Activated CD8-positive, alpha-beta T cell treated with anti-CD3 and anti-CD28 coated beads for 36 hours (primary cell): Measurements from ENCODE around the gene APIP. TPM values are rescaled to one million over a fixed set of nuclear protein-coding genes. Genes with fewer than 3 reads are reported as not detected.

ENCODE experiments used
- ATAC-seq: fragments of 200-7000 bp; cut with Tn5 transposase; one replicate; pipeline ENCODE4 v1.10.0; 2021; ENCODE audit warnings: mild to moderate bottlenecking, moderate library complexity
- CTCF ChIA-PET: fragments of 350-600 bp; sonication (Branson Sonifier 250); formaldehyde crosslinking; loops from one replicate; lab custom pipeline; 2021; ENCODE audit warnings: antibody characterized with exemption; lab: Charles Lee
- POLR2A ChIA-PET: fragments of 350-600 bp; sonication (Branson Sonifier 250); formaldehyde crosslinking; loops from one replicate; lab custom pipeline; 2021; ENCODE audit warnings: antibody characterized with exemption; lab: Charles Lee
- DNase-seq: peaks from one replicate; pipeline ENCODE4 v3.0.0-alpha.2; 2020
- H3K27ac Mint-ChIP-seq: one replicate; pipeline ENCODE4 v1.8.0; 2021; ENCODE audit warnings: mild to moderate bottlenecking, mixed read lengths
- H3K27me3 Mint-ChIP-seq: one replicate; pipeline ENCODE4 v1.8.0; 2021; ENCODE audit warnings: mixed read lengths
- H3K36me3 Mint-ChIP-seq: one replicate; pipeline ENCODE4 v1.8.0; 2021; ENCODE audit warnings: low read depth, mixed read lengths
- H3K4me1 Mint-ChIP-seq: one replicate; pipeline ENCODE4 v1.8.0; 2021; ENCODE audit warnings: low read depth, mixed read lengths
- H3K4me3 Mint-ChIP-seq: one replicate; pipeline ENCODE4 v1.8.0; 2021; ENCODE audit warnings: mild to moderate bottlenecking, moderate library complexity, mixed read lengths
- H3K9me3 Mint-ChIP-seq: one replicate; pipeline ENCODE4 v1.8.0; 2021; ENCODE audit warnings: mixed read lengths
- CTCF ChIP-seq: fragments of 200-600 bp; IDR thresholded peaks from one replicate; pipeline ENCODE4 v1.8.0; 2022; ENCODE audit warnings: antibody characterized with exemption, mild to moderate bottlenecking
- intact Hi-C: fragments of 100-400 bp; cut with micrococcal nuclease; formaldehyde crosslinking; loops from one replicate; pipeline ENCODE4 v1.10.0; 2022
- total RNA-seq, 2 experiments: library from RNA; stranded (reverse); gene quantifications; one replicate each; pipeline ENCODE4 v1.2.3, GENCODE V29; 2021

The APIP gene
- total RNA-seq, 2 experiments from 2014 or later: 34.4 to 39.0 TPM

- DNase-seq (no peak), ATAC-seq (no peak)
- Mint-ChIP-seq H3K9me3 (no peaks in the 10 kb centered on the region), H3K27ac (no peak overlapping the region), H3K36me3 (no peaks in the 10 kb centered on the region), H3K4me1 (peaks cover 18% of the 10 kb centered on the region), H3K4me3 (no peak overlapping the region), H3K27me3 (no peaks in the 10 kb centered on the region)
- ChIA-PET POLR2A (interaction anchor here (0.7 kb wide), 1 partner anchor 239 kb away, joined by 3 read pairs; no protein-coding TSS in a partner anchor), CTCF (interaction anchor here (2.5 to 9.2 kb wide), 3 partner anchors 14 to 464 kb away, joined by 6 to 144 read pairs (median 21); no protein-coding TSS in a partner anchor)
- no peak for TF ChIP-seq CTCF
- intact Hi-C loops: loop anchor here (5.0 kb wide), 1 partner anchor 214 kb away; no protein-coding TSS in a partner anchor
These were observed 12.2 kb upstream of the APIP start for GRCh38 chr11:34928268-34928959.

- peaks cover 18% of the 10 kb centered on the region for H3K4me1 Mint-ChIP-seq
- DNase-seq (no peak), ATAC-seq (no peak)
- no peak overlapping the region for H3K27ac Mint-ChIP-seq
- H3K9me3 Mint-ChIP-seq: no peaks in the 10 kb centered on the region
- CTCF ChIA-PET: interaction anchor here (0.6 to 9.2 kb wide), 45 partner anchors 8 to 561 kb away, joined by 3 to 144 read pairs (median 4); partner anchors contain the start of genes APIP and PDHX
- H3K27me3 Mint-ChIP-seq: no peaks in the 10 kb centered on the region
- H3K4me3 Mint-ChIP-seq: no peak overlapping the region
- POLR2A ChIA-PET: interaction anchor here (0.6 to 1.0 kb wide), 2 partner anchors 15 to 219 kb away, joined by 3 read pairs; no protein-coding TSS in a partner anchor
- TF ChIP-seq CTCF: no peak
- intact Hi-C loops: loop anchor here (1.0 to 5.0 kb wide), 2 partner anchors 216 to 466 kb away; no protein-coding TSS in a partner anchor
- H3K36me3 Mint-ChIP-seq: no peaks in the 10 kb centered on the region
These were observed 10.6 kb upstream of the APIP start for GRCh38 chr11:34926831-34927132.

- intact Hi-C loops: loop anchor here (1.0 to 5.0 kb wide), 2 partner anchors 216 to 466 kb away; no protein-coding TSS in a partner anchor
- Mint-ChIP-seq H3K27ac (no peak overlapping the region), H3K27me3 (no peaks in the 10 kb centered on the region), H3K36me3 (no peaks in the 10 kb centered on the region), H3K4me3 (no peak overlapping the region), H3K9me3 (no peaks in the 10 kb centered on the region), H3K4me1 (peaks cover 18% of the 10 kb centered on the region)
- ChIA-PET POLR2A (interaction anchor here (0.6 kb wide), 1 partner anchor 15 kb away, joined by 3 read pairs; no protein-coding TSS in a partner anchor), CTCF (interaction anchor here (0.6 to 9.2 kb wide), 49 partner anchors 7 to 561 kb away, joined by 3 to 144 read pairs (median 4); partner anchors contain the start of genes APIP and PDHX)
- ATAC-seq (peak; percentile 69), DNase-seq (no peak)
- peak; percentile 84 for TF ChIP-seq CTCF
These were observed 10.1 kb upstream of the APIP start for GRCh38 chr11:34926101-34926830.

- no peak for DNase-seq
- TF ChIP-seq CTCF: no peak
These were observed 8.5 kb upstream of the APIP start for GRCh38 chr11:34924714-34925113.

More at GRCh38 chr11:34924714-34925113, 8.5 kb upstream of the APIP start:
- Mint-ChIP-seq H3K36me3 (no peaks in the 10 kb centered on the region), H3K4me1 (peaks cover 18% of the 10 kb centered on the region), H3K4me3 (no peak overlapping the region), H3K9me3 (no peaks in the 10 kb centered on the region), H3K27ac (no peak overlapping the region), H3K27me3 (no peaks in the 10 kb centered on the region)
- no peak for ATAC-seq
- POLR2A ChIA-PET: interaction anchor here (1.0 kb wide), 1 partner anchor 9 kb away, joined by 3 read pairs; no protein-coding TSS in a partner anchor
- CTCF ChIA-PET: interaction anchor here (0.8 to 9.2 kb wide), 22 partner anchors 9 to 563 kb away, joined by 3 to 144 read pairs (median 4); no protein-coding TSS in a partner anchor
- intact Hi-C loops: loop anchor here (5.0 kb wide), 1 partner anchor 218 kb away; no protein-coding TSS in a partner anchor
